ENCODE data around the gene MGAT5. TPM values are rescaled to one million over a fixed set of nuclear protein-coding genes. Genes with fewer than 3 reads are reported as not detected.
A peak's percentile ranks its signal among the peaks of the same experiment; 100 is the strongest.

Gene MGAT5
- total RNA-seq, 2 experiments from 2014 or later = 11.6 to 13.0 TPM

GRCh38 chr2:134365356-134365755, 111.5 kb downstream of the MGAT5 start:
- Mint-ChIP-seq H3K4me1 (ENCODE audit: low read depth) (peaks cover 23% of the 10 kb centered on the region), H3K4me3 (no peak overlapping the region), H3K9me3 (no peaks in the 10 kb centered on the region), H3K27me3 (ENCODE audit: low read depth) (no peaks in the 10 kb centered on the region), H3K27ac (no peak overlapping the region), H3K36me3 (ENCODE audit: low read depth) (peaks cover 22% of the 10 kb centered on the region)
- DNase-seq = no peak
- CTCF ChIA-PET = interaction anchor here (2.8 kb wide), 1 partner anchor 247 kb away, joined by 10 read pairs; no protein-coding TSS in a partner anchor
- intact Hi-C loops (cut with micrococcal nuclease) = no loop called here

- Mint-ChIP-seq H3K4me3 (no peak overlapping the region), H3K27ac (no peak overlapping the region), H3K4me1 (ENCODE audit: low read depth) (peaks cover 23% of the 10 kb centered on the region), H3K27me3 (ENCODE audit: low read depth) (no peaks in the 10 kb centered on the region), H3K9me3 (no peaks in the 10 kb centered on the region), H3K36me3 (ENCODE audit: low read depth) (peaks cover 20% of the 10 kb centered on the region)
- DNase-seq = no peak
- intact Hi-C loops (cut with micrococcal nuclease) = no loop called here
- CTCF ChIA-PET = no interaction called here
Measured at GRCh38 chr2:134366359-134366758, 112.5 kb downstream of the MGAT5 start.

GRCh38 chr2:134367213-134367612, 113.3 kb downstream of the MGAT5 start:
- H3K4me1 Mint-ChIP-seq (ENCODE audit: low read depth) = peaks cover 23% of the 10 kb centered on the region
- CTCF ChIA-PET = no interaction called here
- peaks cover 16% of the 10 kb centered on the region for H3K36me3 Mint-ChIP-seq (ENCODE audit: low read depth)
- H3K9me3 Mint-ChIP-seq = no peaks in the 10 kb centered on the region
- no peak overlapping the region for H3K27ac Mint-ChIP-seq
- no peak overlapping the region for H3K4me3 Mint-ChIP-seq
- no peak for DNase-seq
- H3K27me3 Mint-ChIP-seq (ENCODE audit: low read depth) = no peaks in the 10 kb centered on the region
- intact Hi-C loops (cut with micrococcal nuclease) = no loop called here

GRCh38 chr2:134368009-134368817, 114.3 kb downstream of the MGAT5 start:
- peaks cover 12% of the 10 kb centered on the region for H3K36me3 Mint-ChIP-seq (ENCODE audit: low read depth)
- H3K27ac Mint-ChIP-seq = no peak overlapping the region
- intact Hi-C loops (cut with micrococcal nuclease) = no loop called here
- H3K27me3 Mint-ChIP-seq (ENCODE audit: low read depth) = no peaks in the 10 kb centered on the region
- H3K4me3 Mint-ChIP-seq = no peak overlapping the region
- CTCF ChIA-PET = interaction anchor here (0.6 kb wide), 1 partner anchor 190 kb away, joined by 3 read pairs; no protein-coding TSS in a partner anchor
- peak; percentile 15 for DNase-seq
- H3K9me3 Mint-ChIP-seq = no peaks in the 10 kb centered on the region
- peaks cover 23% of the 10 kb centered on the region for H3K4me1 Mint-ChIP-seq (ENCODE audit: low read depth)

- Mint-ChIP-seq H3K4me1 (ENCODE audit: low read depth) (peaks cover 23% of the 10 kb centered on the region), H3K27ac (no peak overlapping the region), H3K9me3 (no peaks in the 10 kb centered on the region), H3K36me3 (ENCODE audit: low read depth) (peaks cover 13% of the 10 kb centered on the region), H3K4me3 (no peak overlapping the region), H3K27me3 (ENCODE audit: low read depth) (no peaks in the 10 kb centered on the region)
- CTCF ChIA-PET = interaction anchor here (0.6 kb wide), 1 partner anchor 191 kb away, joined by 3 read pairs; no protein-coding TSS in a partner anchor
- no peak for DNase-seq
- intact Hi-C loops (cut with micrococcal nuclease) = no loop called here
Measured at GRCh38 chr2:134369220-134369902, 115.5 kb downstream of the MGAT5 start.

GRCh38 chr2:134370655-134371445, 117.0 kb downstream of the MGAT5 start:
- no peak overlapping the region for H3K27ac Mint-ChIP-seq
- H3K36me3 Mint-ChIP-seq (ENCODE audit: low read depth) = peaks cover 12% of the 10 kb centered on the region
- H3K4me1 Mint-ChIP-seq (ENCODE audit: low read depth) = peaks cover 23% of the 10 kb centered on the region
- H3K9me3 Mint-ChIP-seq = no peaks in the 10 kb centered on the region
- no peaks in the 10 kb centered on the region for H3K27me3 Mint-ChIP-seq (ENCODE audit: low read depth)
- CTCF ChIA-PET = interaction anchor here (1.1 to 1.3 kb wide), 2 partner anchors 9 to 253 kb away, joined by 3 to 4 read pairs; no protein-coding TSS in a partner anchor
- intact Hi-C loops (cut with micrococcal nuclease) = no loop called here
- DNase-seq = no peak
- no peak overlapping the region for H3K4me3 Mint-ChIP-seq

- CTCF ChIA-PET = interaction anchor here (0.9 to 1.3 kb wide), 2 partner anchors 40 to 254 kb away, joined by 3 to 4 read pairs; no protein-coding TSS in a partner anchor
- Mint-ChIP-seq H3K36me3 (ENCODE audit: low read depth) (peaks cover 21% of the 10 kb centered on the region), H3K27me3 (ENCODE audit: low read depth) (no peaks in the 10 kb centered on the region), H3K27ac (no peak overlapping the region), H3K4me3 (no peak overlapping the region), H3K4me1 (ENCODE audit: low read depth) (peaks cover 14% of the 10 kb centered on the region), H3K9me3 (no peaks in the 10 kb centered on the region)
- intact Hi-C loops (cut with micrococcal nuclease) = no loop called here
- DNase-seq = no peak
Measured at GRCh38 chr2:134372141-134372540, 118.3 kb downstream of the MGAT5 start.

GRCh38 chr2:134372611-134373131, 118.8 kb downstream of the MGAT5 start:
- CTCF ChIA-PET = interaction anchor here (0.9 kb wide), 1 partner anchor 39 kb away, joined by 3 read pairs; no protein-coding TSS in a partner anchor
- no peaks in the 10 kb centered on the region for H3K9me3 Mint-ChIP-seq
- H3K4me3 Mint-ChIP-seq = no peak overlapping the region
- H3K36me3 Mint-ChIP-seq (ENCODE audit: low read depth) = peaks cover 21% of the 10 kb centered on the region
- intact Hi-C loops (cut with micrococcal nuclease) = no loop called here
- H3K27ac Mint-ChIP-seq = no peak overlapping the region
- H3K4me1 Mint-ChIP-seq (ENCODE audit: low read depth) = peaks cover 10% of the 10 kb centered on the region
- H3K27me3 Mint-ChIP-seq (ENCODE audit: low read depth) = no peaks in the 10 kb centered on the region
- no peak for DNase-seq

GRCh38 chr2:134375935-134376334, 122.1 kb downstream of the MGAT5 start:
- CTCF ChIA-PET = interaction anchor here (0.6 kb wide), 1 partner anchor 61 kb away, joined by 3 read pairs; no protein-coding TSS in a partner anchor
- Mint-ChIP-seq H3K27me3 (ENCODE audit: low read depth) (no peaks in the 10 kb centered on the region), H3K9me3 (no peaks in the 10 kb centered on the region), H3K4me3 (no peak overlapping the region), H3K36me3 (ENCODE audit: low read depth) (peaks cover 22% of the 10 kb centered on the region), H3K27ac (no peak overlapping the region), H3K4me1 (ENCODE audit: low read depth) (no peaks in the 10 kb centered on the region)
- DNase-seq = no peak
- intact Hi-C loops (cut with micrococcal nuclease) = no loop called here

GRCh38 chr2:134377730-134378129, 123.9 kb downstream of the MGAT5 start:
- CTCF ChIA-PET = no interaction called here
- intact Hi-C loops (cut with micrococcal nuclease) = no loop called here
- Mint-ChIP-seq H3K27me3 (ENCODE audit: low read depth) (no peaks in the 10 kb centered on the region), H3K4me1 (ENCODE audit: low read depth) (no peaks in the 10 kb centered on the region), H3K36me3 (ENCODE audit: low read depth) (peaks cover 22% of the 10 kb centered on the region), H3K9me3 (no peaks in the 10 kb centered on the region), H3K27ac (no peak overlapping the region), H3K4me3 (no peak overlapping the region)
- DNase-seq = no peak

GRCh38 chr2:134379293-134379692, 125.4 kb downstream of the MGAT5 start:
- intact Hi-C loops (cut with micrococcal nuclease) = no loop called here
- H3K4me1 Mint-ChIP-seq (ENCODE audit: low read depth) = no peaks in the 10 kb centered on the region
- H3K36me3 Mint-ChIP-seq (ENCODE audit: low read depth) = peaks cover 21% of the 10 kb centered on the region
- H3K27ac Mint-ChIP-seq = no peak overlapping the region
- no peak overlapping the region for H3K4me3 Mint-ChIP-seq
- no peaks in the 10 kb centered on the region for H3K9me3 Mint-ChIP-seq
- no peaks in the 10 kb centered on the region for H3K27me3 Mint-ChIP-seq (ENCODE audit: low read depth)
- CTCF ChIA-PET = no interaction called here
- no peak for DNase-seq

- Mint-ChIP-seq H3K4me1 (ENCODE audit: low read depth) (no peaks in the 10 kb centered on the region), H3K9me3 (no peaks in the 10 kb centered on the region), H3K4me3 (no peak overlapping the region), H3K36me3 (ENCODE audit: low read depth) (peaks cover 21% of the 10 kb centered on the region), H3K27me3 (ENCODE audit: low read depth) (no peaks in the 10 kb centered on the region), H3K27ac (no peak overlapping the region)
- CTCF ChIA-PET = interaction anchor here (0.8 kb wide), 1 partner anchor 9 kb away, joined by 3 read pairs; no protein-coding TSS in a partner anchor
- intact Hi-C loops (cut with micrococcal nuclease) = no loop called here
- DNase-seq = no peak
Measured at GRCh38 chr2:134379722-134380121, 125.8 kb downstream of the MGAT5 start.

Data from activated naive CD4-positive, alpha-beta T cell treated with anti-CD3 and anti-CD28 coated beads for 36 hours (primary cell).